HG03103 (cell line): ENCODE results near the gene TNFRSF1B.
"Not testable (repeated sequence)": the region's sequence is repeated elsewhere in the genome, so short reads cannot be mapped to it uniquely, and the experiment has no call there.

Source experiments
- ATAC-seq: cut with Tn5 transposase; IDR thresholded peaks from one replicate; pipeline ENCODE4 v1.9.1; 2021; ENCODE audit warnings: low read depth; ENCODE audit not compliant: unreplicated experiment

The TNFRSF1B gene

DNA sequence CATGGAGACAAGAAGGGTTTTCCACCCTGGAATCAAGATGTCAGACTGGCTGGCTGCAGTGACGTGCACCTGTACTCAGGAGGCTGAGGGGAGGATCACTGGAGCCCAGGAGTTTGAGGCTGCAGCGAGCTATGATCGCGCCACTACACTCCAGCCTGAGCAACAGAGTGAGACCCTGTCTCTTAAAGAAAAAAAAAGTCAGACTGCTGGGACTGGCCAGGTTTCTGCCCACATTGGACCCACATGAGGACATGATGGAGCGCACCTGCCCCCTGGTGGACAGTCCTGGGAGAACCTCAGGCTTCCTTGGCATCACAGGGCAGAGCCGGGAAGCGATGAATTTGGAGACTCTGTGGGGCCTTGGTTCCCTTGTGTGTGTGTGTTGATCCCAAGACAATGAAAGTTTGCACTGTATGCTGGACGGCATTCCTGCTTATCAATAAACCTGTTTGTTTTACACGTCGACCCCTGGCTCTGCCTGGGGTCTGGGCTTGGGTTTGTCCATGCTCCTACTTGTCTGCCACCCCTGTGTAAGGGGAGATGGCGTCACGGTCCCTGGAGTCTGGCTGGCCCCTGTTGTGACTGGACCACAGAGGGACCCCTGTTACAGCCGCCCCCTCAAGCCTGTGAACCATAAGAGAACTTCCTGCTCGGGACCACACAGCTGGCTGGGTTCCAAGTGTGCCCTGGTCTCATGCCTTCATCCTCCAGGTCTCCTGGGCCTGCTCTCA is 42.1 kb downstream of the TNFRSF1B start:
- peak; percentile 42 for ATAC-seq

DNA sequence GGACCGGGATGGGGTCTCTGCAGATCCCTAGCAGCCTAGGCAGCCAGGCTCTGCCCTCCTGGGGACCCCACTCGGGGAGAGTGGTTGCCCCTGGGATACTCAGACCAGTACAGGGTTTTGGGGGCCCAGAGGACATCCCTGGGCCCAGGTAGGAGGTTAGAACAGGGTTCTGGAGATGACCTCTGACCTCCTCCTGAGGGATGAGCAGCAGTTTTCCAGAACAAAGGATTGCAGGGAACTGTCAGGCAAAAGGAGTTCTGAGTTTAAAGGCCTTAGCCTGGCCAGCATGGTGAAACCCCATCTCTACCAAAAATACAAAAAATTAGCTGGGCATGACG is 42.7 kb downstream of the TNFRSF1B start:
- no peak for ATAC-seq

DNA sequence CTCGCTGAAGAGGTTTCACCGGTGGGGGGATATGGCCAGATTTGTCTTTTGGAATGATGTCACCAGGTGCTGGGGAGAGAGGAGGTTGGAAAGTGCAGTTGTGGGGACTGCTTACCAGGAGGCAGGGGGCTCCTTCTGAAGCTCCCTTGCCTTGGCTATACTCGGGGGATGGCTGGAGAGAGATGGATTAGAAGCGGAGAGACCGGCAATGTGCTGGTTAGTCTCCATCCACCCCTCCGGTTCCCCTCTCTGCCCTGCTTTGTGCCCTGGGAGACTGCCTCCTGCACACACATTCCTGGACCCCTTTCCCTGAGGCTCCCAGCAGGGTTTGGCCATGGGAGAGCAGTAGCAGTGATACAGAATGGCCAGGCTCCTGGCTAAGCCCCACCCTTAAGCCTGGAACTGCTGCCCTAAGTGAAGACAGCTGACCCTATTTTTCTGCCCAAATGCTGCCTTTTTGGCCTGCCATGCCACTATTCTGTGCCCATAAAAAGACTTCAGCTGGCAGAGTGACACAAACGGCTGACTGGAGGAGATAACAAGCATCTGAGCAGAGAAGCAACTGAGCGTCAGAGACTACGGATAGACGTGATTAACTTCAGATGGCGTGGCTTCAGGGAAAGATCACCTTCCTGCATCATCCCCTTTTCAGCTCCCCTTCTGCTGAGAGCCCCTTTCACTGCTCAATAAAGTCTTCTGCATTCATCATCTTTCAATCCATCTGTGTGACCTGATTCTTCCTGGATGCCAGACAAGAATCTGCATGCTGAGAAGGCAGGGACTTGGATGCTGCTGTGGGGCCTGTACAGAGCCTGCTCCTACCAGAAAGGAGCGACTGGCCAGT is 48.5 kb downstream of the TNFRSF1B start:
- no peak for ATAC-seq

DNA sequence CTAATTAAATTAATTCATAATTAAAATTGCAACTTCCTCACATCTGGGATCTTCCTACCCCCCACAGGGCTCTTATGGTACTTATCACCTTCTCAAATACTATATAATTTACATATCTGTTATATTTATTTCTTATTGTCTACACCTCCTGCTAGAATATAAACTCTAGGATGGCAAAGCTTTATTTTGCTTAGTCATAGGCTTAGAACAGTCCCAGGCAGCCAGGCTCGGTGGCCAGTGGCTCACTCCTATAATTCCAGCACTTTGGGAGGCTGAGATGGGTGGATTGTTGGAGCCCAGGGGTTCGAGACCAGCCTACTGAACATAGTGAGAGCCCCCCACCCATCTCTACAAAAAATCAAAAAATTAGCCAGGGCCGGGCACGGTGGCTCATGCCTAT is 53.0 kb downstream of the TNFRSF1B start:
- no peak for ATAC-seq

DNA sequence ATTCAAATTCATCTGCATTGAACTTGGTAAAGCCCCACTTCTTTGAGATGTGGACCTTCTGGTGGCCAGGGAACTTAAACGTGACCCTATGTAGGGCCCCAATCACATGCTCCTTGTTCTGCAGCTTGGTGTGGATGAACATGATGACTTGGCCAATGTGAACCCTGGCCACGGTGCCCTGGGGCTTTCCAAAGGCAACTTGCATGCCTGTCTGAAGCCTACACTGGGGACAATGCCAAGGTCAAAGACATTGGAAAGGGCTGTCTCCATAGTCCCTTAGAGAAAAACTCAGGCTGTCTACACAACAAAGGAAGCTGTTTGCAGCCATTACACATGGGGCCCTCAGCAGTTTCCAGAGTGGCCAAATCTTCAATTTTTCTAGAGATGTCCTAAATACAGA is 54.1 kb downstream of the TNFRSF1B start:
- no peak for ATAC-seq

GRCh38 chr1:12222700-12223099 is 55.9 kb downstream of the TNFRSF1B start:
- ATAC-seq = not testable (repeated sequence)

GRCh38 chr1:12224092-12224491 is 57.3 kb downstream of the TNFRSF1B start:
- ATAC-seq = not testable (repeated sequence)

DNA sequence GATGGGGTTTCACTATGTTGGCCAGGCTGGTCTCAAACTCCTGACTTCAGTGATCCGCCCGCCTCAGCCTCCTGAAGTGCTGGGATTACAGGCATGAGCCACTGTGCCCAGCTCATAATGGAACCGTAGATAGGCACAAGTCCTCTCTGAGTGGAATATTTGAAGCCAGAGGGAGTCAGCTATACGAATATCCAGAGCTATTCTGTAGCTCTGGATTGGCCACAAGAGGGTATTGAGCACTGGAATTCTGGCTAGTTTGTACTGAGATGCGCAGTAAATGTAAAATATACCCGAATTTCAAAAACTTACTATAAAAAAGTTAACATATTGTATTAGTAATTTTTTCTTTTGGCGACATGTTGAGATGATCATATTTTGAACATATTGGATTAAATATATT is 62.2 kb downstream of the TNFRSF1B start:
- no peak for ATAC-seq

GRCh38 chr1:12229386-12229834 is 62.6 kb downstream of the TNFRSF1B start:
- ATAC-seq = no peak

DNA sequence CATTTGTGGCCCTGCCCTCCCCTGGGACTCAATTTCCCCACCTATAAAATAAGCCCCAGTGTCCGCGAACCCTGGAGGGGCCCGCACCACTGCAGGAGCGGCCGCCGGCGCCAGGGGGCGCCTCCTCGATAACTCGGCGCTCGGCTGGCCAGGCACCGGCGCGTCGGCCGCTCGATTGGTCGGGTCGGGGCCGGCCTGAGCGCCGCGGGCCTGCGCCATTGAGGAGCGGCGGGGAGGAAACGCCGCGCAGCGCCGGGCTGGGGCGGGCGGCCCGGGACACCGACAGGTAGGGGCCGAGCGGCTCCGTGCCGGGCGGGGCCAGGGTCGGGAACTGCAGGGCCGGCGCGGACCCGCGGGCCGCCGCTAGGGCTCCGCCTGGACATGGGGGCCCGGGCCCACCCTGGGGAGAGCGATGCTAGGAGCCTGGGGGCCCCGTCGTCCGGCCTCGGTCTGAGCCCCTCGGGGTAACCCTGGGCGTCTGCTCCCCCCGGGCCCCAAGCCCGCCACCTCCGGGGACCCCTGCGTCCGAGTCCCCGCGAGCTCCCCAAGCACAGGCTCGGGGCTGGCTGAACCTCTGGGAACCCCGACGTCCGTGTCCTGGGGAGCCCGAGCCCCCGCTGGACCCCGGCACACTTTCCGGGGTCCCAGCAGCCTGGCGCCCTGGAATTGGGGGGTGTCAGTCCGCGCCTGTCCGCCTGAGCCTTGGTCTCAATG is 63.2 kb downstream of the TNFRSF1B start, which contains the start of gene VPS13D:
Gene VPS13D (plus strand): TSS at position 196 of the 714 bp plus-strand sequence. CDS start 4,237 bp downstream, outside the sequence.
- ATAC-seq = peak; percentile 70

DNA sequence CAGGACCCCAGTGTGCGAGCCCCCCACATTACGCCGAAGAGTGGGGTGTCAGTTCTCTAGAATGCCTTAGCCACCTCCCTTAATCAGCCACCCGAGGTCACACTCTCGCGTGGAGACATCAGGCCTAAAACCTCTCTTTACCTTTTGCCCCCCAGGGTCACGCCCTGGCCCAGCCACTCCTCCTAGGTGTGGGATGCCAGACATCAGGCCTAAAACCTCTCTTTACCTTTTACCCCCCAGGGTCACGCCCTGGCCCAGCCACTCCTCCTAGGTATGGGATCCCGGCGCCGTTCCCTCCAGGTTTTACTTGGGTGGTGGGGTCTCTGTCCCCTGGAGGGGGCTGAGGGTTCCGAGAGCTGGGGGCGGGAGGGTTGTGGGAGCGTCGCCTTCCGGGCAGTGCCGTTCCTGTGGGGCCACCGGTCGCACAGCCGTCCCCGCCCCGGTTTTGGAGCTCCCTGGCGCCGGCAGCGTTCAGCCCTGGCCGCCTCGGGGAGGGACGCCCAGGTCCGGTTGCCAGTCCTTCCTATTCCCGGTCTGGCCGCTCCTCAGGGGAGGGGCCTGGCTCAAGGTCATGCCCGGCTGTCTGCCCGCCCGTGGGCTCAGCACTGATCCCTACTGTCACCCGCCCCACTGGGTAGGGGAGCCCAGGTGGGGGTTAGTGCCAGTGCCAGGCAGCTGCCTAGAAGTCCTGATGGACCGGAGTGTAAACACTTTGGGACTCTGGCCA is 63.9 kb downstream of the TNFRSF1B start:
- ATAC-seq = no peak

DNA sequence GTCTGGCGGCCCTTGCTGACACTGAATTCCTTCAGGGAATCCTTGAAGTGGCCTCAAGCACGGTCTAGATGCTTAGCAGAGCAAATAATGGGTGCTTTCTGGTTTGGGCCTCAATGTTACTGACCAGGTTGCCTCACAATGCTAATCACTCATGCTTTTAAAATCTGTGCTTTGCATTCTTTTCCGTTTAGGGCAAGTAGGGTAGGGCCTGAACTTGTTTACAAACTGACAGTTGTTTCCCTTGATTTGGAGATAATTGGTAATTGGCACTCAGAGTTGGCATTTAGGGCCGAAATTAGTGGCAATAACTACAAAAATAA is 64.4 kb downstream of the TNFRSF1B start:
- no peak for ATAC-seq

DNA sequence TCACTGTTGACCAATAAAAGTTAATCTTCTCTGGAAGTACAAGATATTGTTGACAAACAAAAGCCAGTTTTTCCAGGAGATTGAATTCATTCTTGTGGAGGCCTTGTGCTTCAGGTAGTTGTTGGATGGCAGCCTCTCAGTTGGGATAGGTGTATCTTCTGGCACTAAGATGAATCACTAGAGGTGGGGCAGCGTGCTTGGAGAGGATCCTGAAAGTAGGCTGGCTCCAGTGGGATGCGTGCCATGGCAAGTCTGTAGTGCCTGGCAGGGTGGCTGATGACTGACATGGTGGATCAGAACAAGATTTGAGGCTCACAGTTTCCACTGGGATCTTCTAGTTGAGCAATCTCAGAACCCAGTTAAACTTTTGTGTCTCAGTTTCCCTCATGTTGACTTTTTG is 65.4 kb downstream of the TNFRSF1B start:
- ATAC-seq = no peak

DNA sequence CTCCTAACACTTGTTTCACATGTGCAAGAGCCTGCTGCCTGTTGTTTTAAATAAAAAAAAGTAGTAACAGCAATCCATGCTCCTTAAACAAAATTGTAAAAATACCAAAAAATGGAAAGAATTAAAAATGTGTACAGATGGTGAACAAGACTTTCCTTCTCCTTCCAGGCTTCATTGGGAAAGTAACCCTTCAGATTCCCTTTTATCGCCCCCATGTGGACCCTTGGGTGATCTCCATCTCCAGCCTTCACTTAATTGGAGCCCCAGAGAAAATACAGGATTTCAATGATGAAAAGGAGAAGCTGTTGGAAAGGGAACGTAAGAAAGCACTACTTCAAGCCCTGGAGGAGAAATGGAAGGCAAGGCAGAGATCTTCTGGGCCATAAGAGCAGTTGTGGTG is 77.3 kb downstream of the TNFRSF1B start:
- no peak for ATAC-seq

DNA sequence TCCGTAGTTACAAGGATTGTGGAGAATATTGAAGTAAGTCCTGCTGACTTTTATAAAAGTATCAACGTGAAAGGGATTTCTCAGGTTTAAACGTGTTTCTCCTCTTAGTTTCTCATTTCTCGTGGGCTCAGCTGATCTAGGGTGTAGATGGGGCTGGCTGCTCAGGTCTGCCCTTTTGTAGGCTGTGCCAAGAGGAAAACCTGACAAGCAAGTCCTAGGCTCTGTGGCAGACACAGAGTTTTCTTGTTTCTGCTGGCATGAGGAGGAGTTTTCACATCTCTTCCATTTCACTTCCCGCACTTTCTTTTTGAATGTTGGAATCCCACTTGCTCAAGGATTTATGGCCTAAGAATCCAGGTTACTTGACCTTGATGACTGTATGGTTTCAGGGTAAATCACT is 77.8 kb downstream of the TNFRSF1B start:
- no peak for ATAC-seq

DNA sequence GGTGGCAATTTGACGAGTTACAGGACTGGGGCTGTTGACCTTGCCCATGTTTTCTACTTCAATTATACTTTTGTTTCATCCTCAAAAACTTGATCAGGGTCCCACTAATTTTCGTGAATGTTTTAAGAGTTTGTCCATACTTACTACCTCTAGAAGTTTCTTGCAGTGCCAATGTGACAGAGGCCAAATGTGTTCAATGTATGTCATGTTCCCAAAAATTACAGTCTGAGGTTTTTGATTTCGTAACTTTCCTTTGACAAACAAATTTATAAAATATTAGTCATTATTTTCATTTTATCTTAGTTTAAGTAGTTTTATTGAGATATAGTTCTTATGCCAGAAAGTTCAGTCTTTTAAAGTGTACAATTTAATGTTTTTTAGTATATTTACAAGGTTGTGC is 78.3 kb downstream of the TNFRSF1B start:
- ATAC-seq = no peak

- no peak for ATAC-seq
These were observed 78.9 kb downstream of the TNFRSF1B start for GRCh38 chr1:12245733-12246132.

DNA sequence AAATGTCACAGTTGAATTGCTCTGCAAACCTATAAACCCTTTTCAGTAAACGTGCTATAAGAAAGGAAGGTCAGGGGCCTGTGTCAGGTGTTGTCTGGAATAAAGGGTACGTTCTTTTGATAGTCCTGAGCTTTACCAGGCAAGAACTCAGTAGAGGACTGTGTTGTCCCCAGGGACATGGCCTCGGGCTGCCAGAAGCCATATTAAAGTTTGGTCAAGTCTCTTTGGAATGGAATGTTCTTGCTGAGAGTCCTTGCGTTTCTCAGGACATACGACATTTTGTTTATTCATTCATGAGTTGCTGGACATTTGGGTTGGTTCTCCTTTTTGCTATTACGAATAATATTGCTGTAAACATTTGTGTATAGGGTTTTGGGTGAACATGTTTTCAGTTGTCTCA is 79.8 kb downstream of the TNFRSF1B start:
- ATAC-seq = no peak

- no peak for ATAC-seq
These were observed 82.4 kb downstream of the TNFRSF1B start for GRCh38 chr1:12249181-12249580.

- ATAC-seq = no peak
These were observed 83.0 kb downstream of the TNFRSF1B start for GRCh38 chr1:12249748-12250147.

- no peak for ATAC-seq
These were observed 84.7 kb downstream of the TNFRSF1B start for GRCh38 chr1:12251442-12251841.
